CD4-positive, alpha-beta T cell treated with Interferon gamma for 1 hour (primary cell): ENCODE results near the gene ERC2.
"Not testable (repeated sequence)": the region's sequence is repeated elsewhere in the genome, so short reads cannot be mapped to it uniquely, and the experiment has no call there.

Source experiments
- DNase-seq: peaks from one replicate; pipeline ENCODE4 v3.0.0-alpha.2; 2020

ERC2 gene

GRCh38 chr3:55532806-55533205 is 935.5 kb downstream of the ERC2 start:
- no peak for DNase-seq

- DNase-seq = no peak
Measured at GRCh38 chr3:55531321-55531720, 936.9 kb downstream of the ERC2 start.

DNA sequence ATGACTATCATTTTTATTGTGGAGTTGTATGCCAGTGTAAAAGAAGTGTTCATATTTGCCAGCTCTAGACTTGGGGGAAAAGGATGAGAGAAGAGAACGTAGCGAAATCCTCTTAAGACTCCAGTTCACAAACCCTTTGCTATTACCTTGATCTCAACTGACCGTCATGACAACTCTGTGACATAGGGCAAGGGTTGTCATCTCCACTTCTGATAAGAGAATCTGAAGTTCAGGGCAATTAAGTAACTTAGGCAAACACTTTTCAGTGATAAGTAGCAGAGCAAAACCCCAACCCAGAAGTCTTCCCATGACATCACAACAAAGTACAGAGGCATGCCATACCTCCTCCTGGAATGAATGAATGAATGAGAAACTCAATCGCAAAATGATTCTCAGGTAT is 940.9 kb downstream of the ERC2 start:
- no peak for DNase-seq

DNA sequence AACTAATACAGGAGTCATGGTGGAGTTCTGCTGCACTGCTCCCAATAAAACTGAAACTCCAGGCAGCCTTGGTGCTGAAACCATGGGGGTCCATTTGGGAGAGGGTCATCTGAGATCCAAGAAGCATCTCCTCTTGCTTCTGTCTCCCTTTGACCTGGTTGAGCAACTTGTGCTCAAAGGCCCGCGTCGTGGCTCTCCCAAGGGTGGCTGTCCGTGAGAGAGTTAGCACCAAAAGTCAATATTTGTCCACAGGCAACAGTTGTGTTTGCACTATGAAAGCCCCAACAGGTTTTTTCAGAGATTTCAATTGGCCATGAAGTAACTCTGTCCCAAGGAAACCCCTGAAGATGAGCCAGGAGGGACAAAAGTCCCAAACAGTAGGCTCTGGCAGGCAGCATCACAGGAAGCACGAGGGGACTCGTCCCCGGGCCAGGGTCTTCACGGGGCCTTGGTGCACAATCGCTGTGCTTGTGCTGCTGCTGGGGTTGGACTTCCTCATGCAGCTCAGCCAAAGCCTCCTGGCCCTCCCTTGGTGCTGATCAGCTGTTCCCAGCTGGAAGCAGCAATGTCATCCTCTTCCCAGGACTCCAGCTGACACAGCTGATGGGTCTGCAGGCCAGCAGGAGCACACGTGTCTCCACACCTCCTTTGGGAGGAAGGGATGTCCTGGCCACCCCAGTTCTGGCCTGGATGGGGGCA is 941.8 kb downstream of the ERC2 start:
- DNase-seq = no peak

DNA sequence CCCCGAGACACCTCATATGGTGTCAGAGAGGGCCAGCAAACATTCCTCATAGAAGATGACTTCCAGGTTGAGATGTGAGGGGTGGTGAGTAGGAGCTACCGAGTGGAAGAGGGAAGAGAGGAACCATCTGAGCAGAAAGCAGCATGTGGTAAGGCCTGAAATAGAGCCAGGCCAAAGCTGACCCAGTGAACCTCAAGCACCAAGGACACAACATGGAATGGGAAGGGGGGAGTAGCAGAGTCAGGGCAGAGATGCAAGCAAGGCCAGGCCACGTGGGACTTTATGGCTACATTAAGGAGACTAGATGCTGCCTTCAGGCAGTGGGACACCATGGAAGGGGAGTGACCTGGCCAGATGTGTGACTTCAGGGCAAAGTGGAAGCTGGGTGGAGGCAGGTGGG is 942.8 kb downstream of the ERC2 start:
- DNase-seq = no peak

DNA sequence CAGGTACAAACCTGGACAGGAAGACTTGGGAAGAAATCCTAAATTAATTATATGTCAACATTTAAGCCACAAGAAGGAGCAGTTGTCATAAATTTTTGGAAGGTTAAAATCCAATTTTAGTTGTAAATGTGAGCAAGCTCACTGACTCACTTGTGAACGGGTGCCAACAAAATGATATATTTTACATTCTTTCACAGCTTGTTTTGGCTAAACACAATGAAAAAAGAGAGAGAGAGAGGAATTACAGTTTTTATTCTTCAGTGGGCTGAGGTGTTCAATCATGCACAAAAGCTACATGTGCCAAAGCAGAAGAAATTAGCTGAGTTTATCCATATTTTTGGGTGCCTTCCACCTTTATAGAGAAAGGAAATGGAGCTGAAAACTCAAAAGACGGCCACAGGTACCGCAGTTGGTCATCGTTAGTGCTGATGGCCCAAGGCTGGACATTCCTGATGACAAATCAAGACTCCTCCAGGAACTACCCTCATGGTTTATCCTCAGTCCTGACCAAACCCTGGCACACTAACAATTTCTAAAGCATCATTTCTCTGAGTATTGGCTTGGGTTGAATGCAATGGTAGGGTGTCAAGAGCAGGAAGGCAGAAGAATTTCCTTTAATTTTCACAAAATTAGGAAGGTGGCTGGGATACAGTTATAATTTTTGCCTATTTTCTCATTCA is 943.6 kb downstream of the ERC2 start:
- no peak for DNase-seq

DNA sequence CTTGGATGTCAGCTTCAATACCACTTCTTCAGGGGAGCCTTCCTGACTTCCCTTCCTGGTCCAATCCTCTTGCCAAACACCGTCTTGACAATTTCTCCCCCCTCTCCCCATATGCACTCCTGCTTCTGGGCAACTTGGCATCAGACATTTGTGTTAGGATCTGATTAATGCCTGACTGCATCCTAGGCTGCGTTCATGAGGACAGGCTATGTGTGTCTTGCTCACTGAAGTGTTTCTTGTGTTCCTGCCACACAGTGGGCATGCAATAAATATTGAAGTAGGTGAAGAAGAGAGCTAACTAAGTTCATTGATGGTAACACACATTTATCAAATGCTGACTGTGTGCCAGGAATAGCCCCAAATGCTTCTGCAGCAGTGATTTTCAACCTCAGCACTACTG is 944.8 kb downstream of the ERC2 start:
- DNase-seq = no peak

GRCh38 chr3:55521738-55522421 is 946.4 kb downstream of the ERC2 start:
- no peak for DNase-seq

DNA sequence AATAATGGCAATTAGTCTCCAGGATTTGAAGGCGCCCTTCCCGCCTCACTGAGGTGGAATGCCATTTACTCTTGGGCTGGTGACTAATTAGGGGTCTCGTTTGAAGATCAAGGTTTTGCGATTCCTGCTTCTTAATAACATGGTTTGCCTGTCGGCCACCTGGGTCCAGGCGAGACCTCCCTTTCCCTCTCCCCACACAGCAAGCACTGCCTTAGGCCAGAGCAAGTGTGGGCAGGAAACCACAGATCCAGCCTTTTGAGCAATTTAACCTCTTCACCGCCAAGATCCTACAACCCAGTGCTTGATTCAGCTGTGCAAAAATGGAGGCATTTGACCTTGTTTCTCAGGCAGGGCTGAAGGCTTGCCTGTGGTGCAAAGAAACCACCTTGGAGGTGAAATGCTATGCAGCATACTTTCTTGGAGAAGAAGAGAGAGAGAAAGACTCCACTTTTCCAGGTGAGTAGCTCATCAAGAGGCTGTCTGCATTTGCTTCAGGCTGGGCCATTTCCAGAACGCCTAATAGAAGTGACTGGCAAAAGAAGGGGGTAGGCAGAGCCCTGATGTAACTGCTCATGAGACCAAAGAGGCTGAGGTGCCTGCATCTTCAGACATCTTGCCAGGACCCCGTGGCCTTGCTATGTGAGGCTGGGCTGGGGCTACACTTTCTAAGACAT is 947.1 kb downstream of the ERC2 start:
- DNase-seq = no peak

GRCh38 chr3:55519019-55519418 is 949.2 kb downstream of the ERC2 start:
- DNase-seq = no peak

- no peak for DNase-seq
Measured at GRCh38 chr3:55518451-55518850, 949.8 kb downstream of the ERC2 start.

GRCh38 chr3:55516392-55517030 is 951.8 kb downstream of the ERC2 start:
- no peak for DNase-seq

- DNase-seq = no peak
Measured at GRCh38 chr3:55515550-55516246, 952.6 kb downstream of the ERC2 start.

- DNase-seq = no peak
Measured at GRCh38 chr3:55514962-55515361, 953.3 kb downstream of the ERC2 start.

DNA sequence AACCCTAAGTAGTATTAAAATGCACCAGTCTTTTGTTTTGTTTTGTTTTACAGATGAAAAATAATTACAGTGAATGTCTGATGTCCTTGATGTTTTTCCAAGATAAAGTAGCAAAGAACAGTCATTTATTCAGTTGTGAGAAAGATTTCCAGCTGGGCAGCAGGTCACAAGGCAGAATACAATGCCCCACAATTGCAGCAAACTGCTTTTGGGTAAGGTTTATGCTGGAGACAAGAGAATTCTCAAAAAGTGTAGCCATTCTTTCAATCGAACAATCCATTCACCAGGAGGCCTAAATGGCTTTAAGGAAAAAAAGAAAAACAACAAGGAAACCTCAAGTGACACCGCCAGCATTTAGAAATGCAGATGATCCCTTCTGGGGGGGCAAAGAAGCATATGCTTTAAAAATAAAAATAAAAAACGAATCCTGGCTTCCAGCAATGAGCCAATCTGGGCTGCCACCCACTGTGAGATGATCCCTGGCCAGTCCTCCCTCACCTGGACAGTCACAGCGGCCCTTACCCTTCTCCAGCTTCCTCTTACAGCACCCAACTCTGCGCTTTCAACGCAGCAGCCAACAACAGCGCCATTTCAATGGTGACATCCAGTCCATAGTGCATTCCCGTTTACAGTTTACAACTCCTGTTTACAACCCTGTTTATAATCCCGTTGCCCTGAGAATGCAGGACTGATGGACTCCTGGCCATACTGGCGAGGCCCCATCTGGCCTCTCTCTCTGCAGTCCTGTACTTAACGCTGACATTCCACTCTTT is 955.5 kb downstream of the ERC2 start:
- no peak for DNase-seq

GRCh38 chr3:55511895-55512570 is 956.2 kb downstream of the ERC2 start:
- DNase-seq = no peak

GRCh38 chr3:55508335-55508734 is 959.9 kb downstream of the ERC2 start:
- no peak for DNase-seq

GRCh38 chr3:55507808-55508207 is 960.5 kb downstream of the ERC2 start:
- no peak for DNase-seq

GRCh38 chr3:55505776-55506175 is 962.5 kb downstream of the ERC2 start:
- no peak for DNase-seq

DNA sequence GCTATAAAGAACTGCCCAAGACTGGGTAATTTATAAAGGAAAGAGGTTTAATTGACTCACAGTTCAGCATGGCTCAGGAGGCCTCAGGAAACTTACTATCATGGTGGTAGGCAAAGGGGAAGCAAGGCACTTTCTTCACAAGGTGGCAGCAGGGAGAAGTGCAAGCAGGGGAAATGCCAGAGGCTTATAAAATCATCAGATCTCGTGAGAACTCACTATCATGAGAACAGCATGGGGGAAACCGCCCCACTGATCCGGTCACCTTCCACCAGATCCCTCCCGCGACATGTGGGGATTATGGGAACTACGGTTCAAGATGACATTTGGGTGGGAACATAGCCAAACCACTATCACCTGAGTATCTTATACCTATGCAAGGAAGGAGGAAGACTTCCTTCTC is 963.2 kb downstream of the ERC2 start:
- DNase-seq = not testable (repeated sequence)

DNA sequence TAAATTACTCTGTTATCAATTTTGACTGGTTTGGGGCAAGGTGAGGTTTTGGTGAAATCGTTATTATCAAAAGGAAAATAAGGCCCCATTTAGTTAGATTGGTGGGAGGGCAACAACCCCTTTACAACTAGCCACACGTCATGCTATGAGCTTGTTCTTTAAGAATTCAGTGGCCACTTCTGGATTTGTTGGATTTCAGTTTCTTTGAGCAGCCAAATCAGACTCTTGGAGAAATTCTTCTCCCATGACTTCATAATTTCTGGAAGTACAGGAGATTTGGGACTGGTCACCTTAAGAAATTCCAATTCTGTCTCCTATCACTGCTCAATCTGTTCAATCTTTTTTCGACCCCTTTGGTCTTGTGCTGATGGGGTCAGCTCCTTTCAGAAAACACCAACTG is 966.4 kb downstream of the ERC2 start:
- DNase-seq = no peak
